Tibial artery (tissue), 4 donors: ENCODE results near the gene CFAP90.

Source experiments
- DNase-seq, 2 donors: peaks; one replicate each; pipeline ENCODE4 v3.0.0-alpha.2; 2019
- H3K27ac ChIP-seq, 2 donors: fragments of 200-600 bp; sonication (generic) in 1 of 2; 1 replicate in 1 of 2; 2 replicates in 1 of 2; pipeline ENCODE4 v1.5.1; 2018 to 2019; ENCODE audit warnings: mild to moderate bottlenecking in 1 of 2
- H3K27me3 ChIP-seq, 2 donors: fragments of 200-600 bp; sonication (generic) in 1 of 2; one replicate each; pipeline versions ENCODE4 v1.5.1 to v1.6.0; 2016 to 2019
- H3K36me3 ChIP-seq, 3 donors: fragments of 200-600 bp; sonication (generic) in 2 of 3; one replicate each; pipeline ENCODE4 v1.5.1; 2016 to 2019; ENCODE audit warnings: mild to moderate bottlenecking in 2 of 3
- H3K4me1 ChIP-seq, 4 donors: fragments of 200-600 bp; sonication (generic) in 2 of 4; 1 replicate in 3 of 4; 2 replicates in 1 of 4; pipeline ENCODE4 v1.5.1; 2016 to 2019
- H3K4me3 ChIP-seq, 2 donors: fragments of 200-600 bp; sonication (generic) in 1 of 2; 1 replicate in 1 of 2; 2 replicates in 1 of 2; pipeline ENCODE4 v1.5.1; 2018 to 2019; ENCODE audit warnings: mild to moderate bottlenecking in 2 of 2
- H3K9me3 ChIP-seq, 3 donors: fragments of 200-600 bp; sonication (generic) in 1 of 3; one replicate each; pipeline ENCODE4 v1.5.1; 2016 to 2019
- CTCF ChIP-seq, 2 experiments: fragments of 200-600 bp in 1 of 2; fragments of 450-650 bp in 1 of 2; IDR thresholded peaks; one replicate each; pipeline ENCODE4 v1.5.1; 2017 to 2019; ENCODE audit warnings: antibody characterized with exemption in 2 of 2, mild to moderate bottlenecking in 1 of 2, moderate library complexity in 1 of 2
- intact Hi-C: fragments of 100-400 bp; cut with DNase I; formaldehyde crosslinking; loops from one replicate; pipeline ENCODE4 v1.15.0; 2023; ENCODE audit warnings: low total_unique reads

CFAP90 gene

DNA sequence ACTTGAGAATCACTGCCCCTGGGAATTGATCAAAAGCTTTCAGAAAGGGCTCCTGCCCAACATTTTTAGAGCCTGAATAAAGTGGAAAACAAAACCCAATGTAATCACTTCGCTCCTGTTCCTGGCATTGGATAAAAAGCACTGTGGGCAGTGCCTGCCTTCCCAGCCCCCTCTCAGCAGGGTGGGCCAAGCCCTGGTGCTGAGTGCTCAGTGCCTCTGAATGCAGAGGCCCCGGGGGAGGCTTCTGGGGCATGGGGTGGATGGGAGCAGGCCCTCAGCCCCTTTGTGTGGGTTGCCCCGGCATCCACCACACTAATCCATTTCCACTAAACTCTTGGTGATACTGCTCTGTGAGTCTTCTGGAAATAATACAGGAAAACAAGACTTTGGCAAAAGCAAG is 55.6 kb downstream of the CFAP90 start:
- H3K27ac ChIP-seq, result no peak overlapping the region
- no peak for TF ChIP-seq CTCF (IDR thresholded peaks at IDR 0.05)
- no peaks in the 10 kb centered on the region for H3K9me3 ChIP-seq
- no peaks in the 10 kb centered on the region for H3K36me3 ChIP-seq
- intact Hi-C loops, result no loop called here
- no peak for DNase-seq
- H3K4me3 ChIP-seq, result no peak overlapping the region
- H3K27me3 ChIP-seq, result no peaks in the 10 kb centered on the region
- no peaks in the 10 kb centered on the region for H3K4me1 ChIP-seq

- H3K27me3 ChIP-seq, result no peaks in the 10 kb centered on the region
- TF ChIP-seq CTCF (IDR thresholded peaks at IDR 0.05), result no peak
- no peak overlapping the region for H3K27ac ChIP-seq
- H3K9me3 ChIP-seq, result no peaks in the 10 kb centered on the region
- no peaks in the 10 kb centered on the region for H3K4me1 ChIP-seq
- no peaks in the 10 kb centered on the region for H3K36me3 ChIP-seq
- intact Hi-C loops, result no loop called here
- DNase-seq, result no peak
- no peak overlapping the region for H3K4me3 ChIP-seq
Measured at GRCh38 chr5:7794823-7795222, 56.1 kb downstream of the CFAP90 start.

GRCh38 chr5:7794311-7794710 is 56.6 kb downstream of the CFAP90 start:
- intact Hi-C loops, result no loop called here
- H3K9me3 ChIP-seq, result no peaks in the 10 kb centered on the region
- H3K4me1 ChIP-seq, result no peaks in the 10 kb centered on the region
- DNase-seq, result no peak
- H3K36me3 ChIP-seq, result no peaks in the 10 kb centered on the region
- no peak overlapping the region for H3K4me3 ChIP-seq
- H3K27ac ChIP-seq, result no peak overlapping the region
- no peaks in the 10 kb centered on the region for H3K27me3 ChIP-seq
- TF ChIP-seq CTCF (IDR thresholded peaks at IDR 0.05), result no peak

GRCh38 chr5:7793895-7794294 is 57.0 kb downstream of the CFAP90 start:
- no peaks in the 10 kb centered on the region for H3K4me1 ChIP-seq
- no peak for TF ChIP-seq CTCF (IDR thresholded peaks at IDR 0.05)
- H3K36me3 ChIP-seq, result no peaks in the 10 kb centered on the region
- no peaks in the 10 kb centered on the region for H3K27me3 ChIP-seq
- no peaks in the 10 kb centered on the region for H3K9me3 ChIP-seq
- intact Hi-C loops, result no loop called here
- H3K4me3 ChIP-seq, result no peak overlapping the region
- DNase-seq, result no peak
- H3K27ac ChIP-seq, result no peak overlapping the region

GRCh38 chr5:7789567-7789966 is 61.4 kb downstream of the CFAP90 start:
- Histone ChIP-seq H3K4me3 (no peak overlapping the region), H3K36me3 (no peaks in the 10 kb centered on the region), H3K4me1 (no peaks in the 10 kb centered on the region), H3K27ac (no peak overlapping the region), H3K27me3 (no peaks in the 10 kb centered on the region), H3K9me3 (no peaks in the 10 kb centered on the region)
- no peak for DNase-seq
- intact Hi-C loops, result no loop called here
- no peak for TF ChIP-seq CTCF (IDR thresholded peaks at IDR 0.05)

- Histone ChIP-seq H3K9me3 (no peaks in the 10 kb centered on the region), H3K4me1 (no peaks in the 10 kb centered on the region), H3K27me3 (no peaks in the 10 kb centered on the region), H3K4me3 (no peak overlapping the region), H3K27ac (no peak overlapping the region), H3K36me3 (no peaks in the 10 kb centered on the region)
- intact Hi-C loops, result no loop called here
- TF ChIP-seq CTCF (IDR thresholded peaks at IDR 0.05), result no peak
- no peak for DNase-seq
Measured at GRCh38 chr5:7787770-7788169, 63.2 kb downstream of the CFAP90 start.
